Nephron progenitor cell (in vitro differentiated cells): ENCODE results near the gene MORN2.
"Not testable (repeated sequence)": the region's sequence is repeated elsewhere in the genome, so short reads cannot be mapped to it uniquely, and the experiment has no call there.

ENCODE experiments used
- DNase-seq: peaks from one replicate; pipeline ENCODE4 v3.0.0; 2021
- H3K27ac Mint-ChIP-seq: 2 replicates; pipeline ENCODE4 v1.8.0; 2021; ENCODE audit warnings: mild to moderate bottlenecking, moderate library complexity, mixed read lengths
- H3K27me3 Mint-ChIP-seq: 2 replicates; pipeline ENCODE4 v1.8.0; 2021; ENCODE audit warnings: mild to moderate bottlenecking, low read depth, mixed read lengths; ENCODE audit not compliant: poor library complexity
- H3K36me3 Mint-ChIP-seq: 2 replicates; pipeline ENCODE4 v1.8.0; 2021; ENCODE audit warnings: low read depth, mixed read lengths
- H3K4me1 Mint-ChIP-seq: 2 replicates; pipeline ENCODE4 v1.8.0; 2021; ENCODE audit warnings: mixed read lengths
- H3K4me3 Mint-ChIP-seq: 2 replicates; pipeline ENCODE4 v1.8.0; 2021; ENCODE audit warnings: mild to moderate bottlenecking, moderate library complexity, mixed read lengths
- H3K9me3 Mint-ChIP-seq: 2 replicates; pipeline ENCODE4 v1.8.0; 2021; ENCODE audit warnings: mild to moderate bottlenecking, moderate library complexity, mixed read lengths
- CTCF ChIP-seq: fragments of 200-600 bp; sonication (generic); IDR thresholded peaks from 2 replicates; pipeline ENCODE4 v1.5.0; 2021; ENCODE audit warnings: antibody characterized with exemption

Gene MORN2

GRCh38 chr2:38875576-38876367 is at the start of gene MORN2, which contains the start of gene DHX57:
TSS of gene MORN2 (plus strand) at chr2:38875976.
TSS of gene DHX57 (minus strand) at chr2:38875934. CDS start at chr2:38868405, 7,529 bp downstream.
- peaks cover 26% of the 10 kb centered on the region for H3K9me3 Mint-ChIP-seq
- DNase-seq = peak; percentile 76
- peak within 1 kb of the TSS; percentile 86 for H3K27ac Mint-ChIP-seq
- peak within 1 kb of the TSS; percentile 95 for H3K4me3 Mint-ChIP-seq
- no peak for TF ChIP-seq CTCF
- H3K36me3 Mint-ChIP-seq = peaks cover 30% of the 10 kb centered on the region
- peaks cover 5% of the 10 kb centered on the region for H3K27me3 Mint-ChIP-seq
- H3K4me1 Mint-ChIP-seq = peaks cover 26% of the 10 kb centered on the region

GRCh38 chr2:38827539-38828145 is 48.1 kb upstream of the MORN2 start:
- H3K4me1 Mint-ChIP-seq, DNase-seq, H3K9me3 Mint-ChIP-seq, H3K27me3 Mint-ChIP-seq, H3K4me3 Mint-ChIP-seq: not testable (repeated sequence)
- Mint-ChIP-seq H3K36me3 (peaks cover 62% of the 10 kb centered on the region), H3K27ac (peak overlapping the region; percentile 61)

- TF ChIP-seq CTCF = no peak
- Mint-ChIP-seq H3K4me3 (no peak overlapping the region), H3K36me3 (peaks cover 62% of the 10 kb centered on the region), H3K27me3 (no peaks in the 10 kb centered on the region), H3K4me1 (no peaks in the 10 kb centered on the region), H3K9me3 (no peaks in the 10 kb centered on the region), H3K27ac (no peak overlapping the region)
- DNase-seq = no peak
Measured at GRCh38 chr2:38828460-38828859, 47.3 kb upstream of the MORN2 start.

- Mint-ChIP-seq H3K4me3 (no peak overlapping the region), H3K27me3 (peaks cover 2% of the 10 kb centered on the region), H3K9me3 (no peaks in the 10 kb centered on the region), H3K36me3 (peaks cover 58% of the 10 kb centered on the region), H3K27ac (no peak overlapping the region), H3K4me1 (no peaks in the 10 kb centered on the region)
- TF ChIP-seq CTCF = no peak
- no peak for DNase-seq
Measured at GRCh38 chr2:38829971-38830370, 45.8 kb upstream of the MORN2 start.

GRCh38 chr2:38830526-38831159 is 45.1 kb upstream of the MORN2 start:
- DNase-seq = no peak
- Mint-ChIP-seq H3K9me3 (no peaks in the 10 kb centered on the region), H3K27me3 (peaks cover 2% of the 10 kb centered on the region), H3K4me1 (no peaks in the 10 kb centered on the region), H3K27ac (peak overlapping the region; percentile 48), H3K36me3 (peaks cover 57% of the 10 kb centered on the region), H3K4me3 (no peak overlapping the region)
- no peak for TF ChIP-seq CTCF

- peaks cover 2% of the 10 kb centered on the region for H3K27me3 Mint-ChIP-seq
- DNase-seq = no peak
- no peaks in the 10 kb centered on the region for H3K4me1 Mint-ChIP-seq
- peak; percentile 43 for TF ChIP-seq CTCF
- H3K4me3 Mint-ChIP-seq = no peak overlapping the region
- no peak overlapping the region for H3K27ac Mint-ChIP-seq
- H3K36me3 Mint-ChIP-seq = peaks cover 50% of the 10 kb centered on the region
- H3K9me3 Mint-ChIP-seq = no peaks in the 10 kb centered on the region
Measured at GRCh38 chr2:38835015-38835601, 40.7 kb upstream of the MORN2 start.
